ENCODE results near the gene AIG1.

- no peak for TF ChIP-seq CTCF (IDR thresholded peaks at IDR 0.05)
- TF ChIP-seq POLR2A (IDR thresholded peaks at IDR 0.05): no peak
- TF ChIP-seq EP300 (IDR thresholded peaks at IDR 0.05): no peak
- no peak for TF ChIP-seq POLR2AphosphoS5 (IDR thresholded peaks at IDR 0.05)
Observed at GRCh38 chr6:143362192-143362558, 301.5 kb downstream of the AIG1 start.
